Esophagus muscularis mucosa (tissue), 4 donors: ENCODE results near the gene GRPR. TPM values are rescaled to one million over a fixed set of nuclear protein-coding genes. Genes with fewer than 3 reads are reported as not detected.

ENCODE experiments used
- DNase-seq: peaks from one replicate; pipeline ENCODE4 v3.0.0-alpha.2; 2017; ENCODE audit errors: extremely low spot score
- H3K27ac ChIP-seq, 4 donors: fragments of 200-600 bp; sonication (generic); replicated peaks in 1 of 4; 1 replicate in 3 of 4; 2 replicates in 1 of 4; pipeline ENCODE4 v1.5.1; 2016 to 2019; ENCODE audit warnings: mild to moderate bottlenecking in 1 of 4
- H3K27me3 ChIP-seq, 4 donors: fragments of 200-600 bp; sonication (generic); one replicate each; pipeline versions ENCODE4 v1.5.1 to v1.6.0; 2016 to 2019
- H3K36me3 ChIP-seq, 4 donors: fragments of 200-600 bp; sonication (generic); one replicate each; pipeline ENCODE4 v1.5.1; 2016 to 2019
- H3K4me1 ChIP-seq, 4 donors: fragments of 200-600 bp; sonication (generic); one replicate each; pipeline ENCODE4 v1.5.1; 2016 to 2019
- H3K4me3 ChIP-seq, 4 donors: fragments of 200-600 bp; sonication (generic); 1 replicate in 2 of 4; 2 replicates in 2 of 4; pipeline ENCODE4 v1.5.1; 2016 to 2019; ENCODE audit warnings: mild to moderate bottlenecking in 4 of 4, moderate library complexity in 1 of 4
- H3K9me3 ChIP-seq, 4 donors: fragments of 200-600 bp; sonication (generic); 1 replicate in 3 of 4; 2 replicates in 1 of 4; pipeline ENCODE4 v1.5.1; 2016 to 2019
- CTCF ChIP-seq, 3 experiments: fragments of 200-600 bp in 2 of 3; fragments of 450-650 bp in 1 of 3; sonication (generic) in 2 of 3; IDR thresholded peaks; one replicate each; pipeline ENCODE4 v1.5.1; 2017 to 2019; ENCODE audit warnings: antibody characterized with exemption in 3 of 3, mild to moderate bottlenecking in 2 of 3, moderate library complexity in 1 of 3
- EP300 ChIP-seq: sonication (generic); formaldehyde crosslinking; IDR thresholded peaks from one replicate; pipeline ENCODE4 v1.6.1; 2017; ENCODE audit warnings: antibody characterized with exemption
- POLR2A ChIP-seq: fragments of 450-650 bp; IDR thresholded peaks from one replicate; pipeline ENCODE4 v1.6.1; 2017; ENCODE audit warnings: antibody characterized with exemption, moderate library complexity, mild to moderate bottlenecking, low read depth
- POLR2AphosphoS5 ChIP-seq, 2 donors: sonication (generic); formaldehyde crosslinking; IDR thresholded peaks; one replicate each; pipeline ENCODE4 v1.6.1; 2017; ENCODE audit warnings: antibody characterized with exemption in 2 of 2
- WGBS: methylation state at CpG from one replicate; pipeline ENCODE4 v1.1.5; 2018; 5-methylcytosine and 5-hydroxymethylcytosine counted together
- intact Hi-C: fragments of 100-400 bp; cut with DNase I; formaldehyde crosslinking; loops from one replicate; pipeline ENCODE4 v1.15.1; 2023
- total RNA-seq, 4 donors: library from RNA; depleted of rRNA; stranded (reverse); fragments of >200 nt; gene quantifications; one replicate each; pipeline versions ENCODE4 v1.1.0 to v1.2.1, GENCODE V29; 2016

Gene GRPR
- 10 to 100 TPM in 3 of 4 donors, 1 to 10 TPM in 1; 7.8 to 15.0 (median 12.4) TPM for total RNA-seq

DNA sequence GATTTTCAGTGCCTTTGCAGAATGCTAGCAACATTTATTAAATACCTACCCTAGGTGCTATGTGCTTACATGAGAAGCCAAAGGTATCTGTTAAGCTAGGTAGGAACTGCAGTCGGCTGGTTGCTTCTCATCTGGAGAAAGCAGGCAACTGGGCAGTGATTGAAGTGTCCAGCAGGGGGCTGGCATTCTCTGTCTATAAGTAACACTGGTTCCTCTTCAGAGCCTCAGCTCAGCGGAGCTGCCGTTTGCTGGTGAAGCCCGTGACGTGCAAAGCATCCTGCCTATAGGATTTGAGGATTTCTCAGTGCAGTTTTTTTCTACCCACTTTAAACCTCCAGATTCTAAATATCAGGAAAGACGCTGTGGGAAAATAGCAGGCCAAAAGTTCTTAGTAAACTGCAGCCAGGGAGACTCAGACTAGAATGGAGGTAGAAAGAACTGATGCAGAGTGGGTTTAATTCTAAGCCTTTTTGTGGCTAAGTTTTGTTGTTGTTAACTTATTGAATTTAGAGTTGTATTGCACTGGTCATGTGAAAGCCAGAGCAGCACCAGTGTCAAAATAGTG is at the start of gene GRPR:
TSS of gene GRPR (plus strand) at position 344 of the 565 bp plus-strand sequence. CDS start 389 bp downstream, outside the sequence.
- Histone ChIP-seq H3K9me3 (peaks cover 0 to 4% (median 0%) of the 10 kb centered on the region in 4 donors), H3K4me3 (peak within 1 kb of the TSS; percentile 34 to 54 (median 44)), H3K36me3 (no peaks in the 10 kb centered on the region), H3K27me3 (no peaks in the 10 kb centered on the region), H3K4me1 (no peaks in the 10 kb centered on the region), H3K27ac (peak within 1 kb of the TSS in 3 of 4 donors; percentile 39 to 47 (median 41))
- intact Hi-C loops = loop anchor here (5.0 kb wide), 3 partner anchors 89 to 569 kb away; no protein-coding TSS in a partner anchor
- 2% methylated on average over 6 of the region's 6 CpGs for WGBS
- TF ChIP-seq POLR2AphosphoS5 (IDR thresholded peaks at IDR 0.05) (peak in 1 of 2 donors; percentile 11), CTCF (IDR thresholded peaks at IDR 0.05) (peak; percentile 65 to 78 (median 71)), EP300 (no peak)
- DNase-seq = peak; percentile 90

- Histone ChIP-seq H3K4me3 (no peak overlapping the region), H3K27me3 (no peaks in the 10 kb centered on the region), H3K27ac (no peak overlapping the region), H3K9me3 (peaks cover 0 to 6% (median 0%) of the 10 kb centered on the region in 4 donors), H3K36me3 (no peaks in the 10 kb centered on the region), H3K4me1 (no peaks in the 10 kb centered on the region)
- 56% methylated on average over 1 of the region's 1 CpG for WGBS
- TF ChIP-seq CTCF (IDR thresholded peaks at IDR 0.05) (no peak), POLR2A (no peak), POLR2AphosphoS5 (IDR thresholded peaks at IDR 0.05) (no peak), EP300 (no peak)
- intact Hi-C loops = no loop called here
- no peak for DNase-seq
These were observed 48.3 kb upstream of the GRPR start for GRCh38 chrX:16075087-16075486.

GRCh38 chrX:16076834-16077233 is 46.5 kb upstream of the GRPR start:
- 78% methylated on average over 2 of the region's 2 CpGs for WGBS
- Histone ChIP-seq H3K27me3 (no peaks in the 10 kb centered on the region), H3K27ac (no peak overlapping the region), H3K9me3 (no peaks in the 10 kb centered on the region), H3K4me1 (no peaks in the 10 kb centered on the region), H3K4me3 (no peak overlapping the region), H3K36me3 (no peaks in the 10 kb centered on the region)
- intact Hi-C loops = no loop called here
- no peak for DNase-seq
- TF ChIP-seq CTCF (IDR thresholded peaks at IDR 0.05) (no peak), EP300 (no peak), POLR2AphosphoS5 (IDR thresholded peaks at IDR 0.05) (no peak)

DNA sequence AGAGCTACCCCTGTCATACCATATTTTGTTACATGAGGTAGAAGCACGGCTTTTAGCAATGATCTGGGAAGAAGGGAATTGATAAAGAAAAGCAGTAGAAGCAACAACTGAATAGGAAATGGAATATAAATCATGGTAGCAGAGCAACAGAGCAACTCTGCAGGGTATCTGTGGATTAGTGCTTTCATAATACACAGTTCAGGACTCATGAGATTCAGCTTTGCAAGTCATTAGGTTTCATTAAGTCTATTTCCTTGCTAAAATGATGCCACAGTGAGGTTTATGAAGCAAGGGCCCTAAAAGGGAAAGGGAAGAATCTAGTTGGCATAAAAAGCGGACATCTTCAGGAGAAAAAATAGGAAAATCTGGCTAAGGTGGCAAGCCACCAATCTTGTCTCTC is 45.6 kb upstream of the GRPR start:
- Histone ChIP-seq H3K4me3 (no peak overlapping the region), H3K4me1 (no peaks in the 10 kb centered on the region), H3K27me3 (no peaks in the 10 kb centered on the region), H3K36me3 (no peaks in the 10 kb centered on the region), H3K27ac (no peak overlapping the region), H3K9me3 (no peaks in the 10 kb centered on the region)
- intact Hi-C loops = no loop called here
- WGBS = 86% methylated on average over 2 of the region's 2 CpGs
- DNase-seq = no peak
- no peak for TF ChIP-seq CTCF (IDR thresholded peaks at IDR 0.05)
- no peak for TF ChIP-seq EP300
- no peak for TF ChIP-seq POLR2A
- TF ChIP-seq POLR2AphosphoS5 (IDR thresholded peaks at IDR 0.05) = no peak

GRCh38 chrX:16081357-16081756 is 42.0 kb upstream of the GRPR start:
- intact Hi-C loops = no loop called here
- TF ChIP-seq POLR2AphosphoS5 (IDR thresholded peaks at IDR 0.05) (no peak), CTCF (IDR thresholded peaks at IDR 0.05) (no peak), EP300 (no peak), POLR2A (no peak)
- no peak for DNase-seq
- WGBS = 77% methylated on average over 2 of the region's 2 CpGs
- Histone ChIP-seq H3K27ac (no peak overlapping the region), H3K4me1 (no peaks in the 10 kb centered on the region), H3K27me3 (no peaks in the 10 kb centered on the region), H3K36me3 (no peaks in the 10 kb centered on the region), H3K4me3 (no peak overlapping the region), H3K9me3 (no peaks in the 10 kb centered on the region)
